ENCODE measurements around the gene GREM2.

The GREM2 gene

DNA sequence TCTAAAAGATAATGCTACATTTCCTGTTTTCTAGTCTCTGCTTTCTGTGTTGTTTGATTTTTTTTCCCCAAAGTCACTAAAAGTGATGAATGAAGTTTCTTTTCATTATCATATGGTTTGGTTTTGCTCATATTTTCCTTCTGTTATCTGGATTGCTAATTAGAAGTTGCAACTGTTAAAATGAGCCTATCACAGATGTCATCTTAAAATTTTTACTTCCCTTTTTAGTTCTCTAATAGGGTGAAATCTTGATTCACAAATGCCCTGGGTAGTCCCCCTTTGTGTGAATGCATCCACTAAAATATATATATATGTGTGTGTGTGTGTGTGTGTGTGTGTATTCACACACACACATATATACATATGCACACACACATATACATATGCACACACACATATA, 144.1 kb downstream of the GREM2 start:
- Histone ChIP-seq H3K4me1 (ENCODE audit: control insufficient read depth, insufficient read depth, low read length) (peaks cover 24% of the 10 kb centered on the region), H3K9me3 (replicated peaks; ENCODE audit: low read length) (no peaks in the 10 kb centered on the region), H3K4me3 (ENCODE audit: low read length) (no peak overlapping the region), H3K36me3 (ENCODE audit: insufficient read depth, low read length) (no peaks in the 10 kb centered on the region), H3K9ac (ENCODE audit: low read depth, low read length) (no peak overlapping the region), H3K27me3 (ENCODE audit: control insufficient read depth, insufficient read depth, low read length) (no peaks in the 10 kb centered on the region), H3K4me2 (ENCODE audit: low read length) (no peak overlapping the region)

- H3K4me3 ChIP-seq (ENCODE audit: low read length): no peak overlapping the region
- H3K4me1 ChIP-seq (ENCODE audit: control insufficient read depth, insufficient read depth, low read length): peaks cover 28% of the 10 kb centered on the region
- no peak overlapping the region for H3K4me2 ChIP-seq (ENCODE audit: low read length)
- no peaks in the 10 kb centered on the region for H3K27me3 ChIP-seq (ENCODE audit: control insufficient read depth, insufficient read depth, low read length)
- no peaks in the 10 kb centered on the region for H3K36me3 ChIP-seq (ENCODE audit: insufficient read depth, low read length)
- H3K9ac ChIP-seq (ENCODE audit: low read depth, low read length): no peak overlapping the region
- no peaks in the 10 kb centered on the region for H3K9me3 ChIP-seq (replicated peaks; ENCODE audit: low read length)
Observed at GRCh38 chr1:240466509-240466908, 145.4 kb downstream of the GREM2 start.

- H3K4me1 ChIP-seq (ENCODE audit: control insufficient read depth, insufficient read depth, low read length): peaks cover 28% of the 10 kb centered on the region
- no peak overlapping the region for H3K9ac ChIP-seq (ENCODE audit: low read depth, low read length)
- H3K9me3 ChIP-seq (replicated peaks; ENCODE audit: low read length): no peaks in the 10 kb centered on the region
- H3K36me3 ChIP-seq (ENCODE audit: insufficient read depth, low read length): no peaks in the 10 kb centered on the region
- no peak overlapping the region for H3K4me3 ChIP-seq (ENCODE audit: low read length)
- peak overlapping the region; percentile 46 for H3K4me2 ChIP-seq (ENCODE audit: low read length)
- H3K27me3 ChIP-seq (ENCODE audit: control insufficient read depth, insufficient read depth, low read length): no peaks in the 10 kb centered on the region
Observed at GRCh38 chr1:240465531-240465940, 146.4 kb downstream of the GREM2 start.

- Histone ChIP-seq H3K4me1 (ENCODE audit: control insufficient read depth, insufficient read depth, low read length) (peaks cover 30% of the 10 kb centered on the region), H3K36me3 (ENCODE audit: insufficient read depth, low read length) (no peaks in the 10 kb centered on the region), H3K9ac (ENCODE audit: low read depth, low read length) (no peak overlapping the region), H3K4me3 (ENCODE audit: low read length) (no peak overlapping the region), H3K27me3 (ENCODE audit: control insufficient read depth, insufficient read depth, low read length) (no peaks in the 10 kb centered on the region), H3K9me3 (replicated peaks; ENCODE audit: low read length) (no peaks in the 10 kb centered on the region), H3K4me2 (ENCODE audit: low read length) (no peak overlapping the region)
Observed at GRCh38 chr1:240464099-240464498, 147.9 kb downstream of the GREM2 start.

DNA sequence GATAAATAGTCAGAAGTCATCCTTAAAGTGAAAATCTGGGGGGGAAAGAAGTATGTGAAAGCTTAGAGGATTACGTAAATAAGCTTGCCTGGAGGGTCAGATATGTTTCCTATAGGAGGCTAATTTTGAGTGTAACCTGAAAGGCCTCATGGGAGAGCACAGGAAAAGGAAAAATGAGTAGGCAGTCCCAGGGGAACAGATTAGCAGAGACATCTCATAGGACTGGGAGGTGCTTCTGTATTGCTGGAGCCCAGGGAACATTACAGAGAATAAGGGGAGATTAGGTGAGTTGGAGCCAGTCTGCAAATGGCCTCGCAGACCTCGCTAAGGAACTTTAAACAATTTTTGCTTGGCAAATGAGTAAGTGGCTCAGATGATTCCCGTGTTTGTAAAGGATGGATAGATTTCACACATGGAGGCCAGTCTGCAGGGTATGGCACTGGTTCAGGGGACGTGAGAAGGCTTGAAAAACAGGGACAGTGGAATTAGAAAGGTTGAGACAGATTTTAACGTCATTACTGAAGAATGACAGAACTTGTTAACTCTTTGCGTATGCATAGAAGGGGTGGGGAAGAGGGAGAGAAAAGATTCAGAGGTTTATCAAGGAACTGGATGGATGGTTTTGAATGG, 149.1 kb downstream of the GREM2 start:
- Histone ChIP-seq H3K9me3 (replicated peaks; ENCODE audit: low read length) (no peaks in the 10 kb centered on the region), H3K4me1 (ENCODE audit: control insufficient read depth, insufficient read depth, low read length) (peaks cover 31% of the 10 kb centered on the region), H3K27me3 (ENCODE audit: control insufficient read depth, insufficient read depth, low read length) (no peaks in the 10 kb centered on the region), H3K4me2 (ENCODE audit: low read length) (no peak overlapping the region), H3K9ac (ENCODE audit: low read depth, low read length) (no peak overlapping the region), H3K36me3 (ENCODE audit: insufficient read depth, low read length) (no peaks in the 10 kb centered on the region), H3K4me3 (ENCODE audit: low read length) (no peak overlapping the region)

- peaks cover 31% of the 10 kb centered on the region for H3K4me1 ChIP-seq (ENCODE audit: control insufficient read depth, insufficient read depth, low read length)
- no peaks in the 10 kb centered on the region for H3K27me3 ChIP-seq (ENCODE audit: control insufficient read depth, insufficient read depth, low read length)
- H3K36me3 ChIP-seq (ENCODE audit: insufficient read depth, low read length): no peaks in the 10 kb centered on the region
- H3K4me2 ChIP-seq (ENCODE audit: low read length): no peak overlapping the region
- H3K4me3 ChIP-seq (ENCODE audit: low read length): no peak overlapping the region
- no peaks in the 10 kb centered on the region for H3K9me3 ChIP-seq (replicated peaks; ENCODE audit: low read length)
- no peak overlapping the region for H3K9ac ChIP-seq (ENCODE audit: low read depth, low read length)
Observed at GRCh38 chr1:240462277-240462676, 149.7 kb downstream of the GREM2 start.

DNA sequence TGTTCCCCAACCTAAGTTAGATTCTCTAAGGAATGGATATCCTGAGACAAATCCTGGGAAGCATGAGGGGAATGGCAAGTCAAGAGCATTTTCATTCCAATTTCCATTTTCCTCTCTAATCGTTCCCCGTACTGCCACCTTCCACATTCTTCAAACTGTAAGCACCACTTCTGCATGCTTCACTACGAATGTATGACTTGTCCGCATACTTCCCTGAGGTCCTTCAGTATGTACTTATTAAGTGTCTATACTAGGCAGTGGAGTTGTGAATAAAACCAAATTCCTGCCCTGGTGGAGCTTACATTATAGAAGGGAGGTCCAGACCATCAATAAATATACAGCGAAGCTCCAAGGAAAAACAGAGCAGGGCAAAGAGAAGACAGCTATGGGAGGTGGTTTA, 154.8 kb downstream of the GREM2 start:
- H3K9ac ChIP-seq (ENCODE audit: low read depth, low read length): no peak overlapping the region
- H3K4me3 ChIP-seq (ENCODE audit: low read length): no peak overlapping the region
- no peaks in the 10 kb centered on the region for H3K36me3 ChIP-seq (ENCODE audit: insufficient read depth, low read length)
- no peaks in the 10 kb centered on the region for H3K9me3 ChIP-seq (replicated peaks; ENCODE audit: low read length)
- H3K27me3 ChIP-seq (ENCODE audit: control insufficient read depth, insufficient read depth, low read length): no peaks in the 10 kb centered on the region
- H3K4me1 ChIP-seq (ENCODE audit: control insufficient read depth, insufficient read depth, low read length): peaks cover 3% of the 10 kb centered on the region
- no peak overlapping the region for H3K4me2 ChIP-seq (ENCODE audit: low read length)

DNA sequence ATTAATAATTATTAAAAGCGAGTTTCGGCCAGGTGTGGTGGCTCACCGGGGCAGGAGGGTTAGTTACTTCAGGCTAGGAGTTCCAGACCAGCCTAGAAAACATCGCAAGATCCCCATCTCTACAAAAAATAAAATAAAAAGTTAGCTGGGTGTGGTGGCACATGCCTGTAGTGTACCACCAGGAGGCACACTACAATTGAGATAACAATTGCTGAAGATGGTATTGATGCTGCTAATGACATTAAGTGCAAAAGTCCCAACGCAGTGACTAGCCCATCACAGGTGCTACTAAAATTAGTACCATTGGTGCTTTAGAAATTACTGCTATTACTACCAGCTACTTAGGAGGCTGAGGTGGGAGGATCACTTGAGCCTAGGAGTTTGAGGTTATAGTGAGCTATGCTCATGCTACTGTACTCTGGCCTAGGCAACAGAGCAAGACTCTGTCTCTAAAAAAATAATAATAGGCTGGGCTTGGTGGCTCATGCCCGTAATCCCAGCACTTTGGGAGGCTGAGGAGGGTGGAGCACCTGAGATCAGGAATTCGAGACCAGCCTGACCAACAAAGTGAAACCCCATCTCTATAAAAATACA, 156.6 kb downstream of the GREM2 start:
- no peak overlapping the region for H3K9ac ChIP-seq (ENCODE audit: low read depth, low read length)
- H3K4me1 ChIP-seq (ENCODE audit: control insufficient read depth, insufficient read depth, low read length): peaks cover 3% of the 10 kb centered on the region
- no peaks in the 10 kb centered on the region for H3K9me3 ChIP-seq (replicated peaks; ENCODE audit: low read length)
- H3K36me3 ChIP-seq (ENCODE audit: insufficient read depth, low read length): peaks cover 3% of the 10 kb centered on the region
- H3K4me2 ChIP-seq (ENCODE audit: low read length): no peak overlapping the region
- no peak overlapping the region for H3K4me3 ChIP-seq (ENCODE audit: low read length)
- no peaks in the 10 kb centered on the region for H3K27me3 ChIP-seq (ENCODE audit: control insufficient read depth, insufficient read depth, low read length)

DNA sequence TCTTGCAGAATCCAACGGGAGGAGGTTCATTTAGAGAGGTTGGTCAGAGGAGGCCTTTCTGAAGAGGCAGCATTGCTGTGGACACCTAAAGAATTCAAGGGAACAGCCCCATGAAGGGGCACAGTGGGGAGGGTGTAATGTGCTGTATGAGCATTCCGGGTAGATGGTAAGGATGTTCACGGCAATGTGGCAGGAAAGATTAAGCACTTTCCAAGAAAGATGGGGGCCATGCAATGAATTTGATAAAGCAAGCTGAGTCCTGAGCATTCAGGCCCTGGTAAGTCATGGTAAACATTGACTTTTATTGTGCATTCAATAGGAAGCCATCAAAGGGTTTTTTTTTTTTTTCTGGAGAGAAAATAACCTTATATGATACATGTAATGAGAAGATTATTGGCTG, 166.6 kb downstream of the GREM2 start:
- Histone ChIP-seq H3K4me2 (ENCODE audit: low read length) (no peak overlapping the region), H3K36me3 (ENCODE audit: insufficient read depth, low read length) (no peaks in the 10 kb centered on the region), H3K4me1 (ENCODE audit: control insufficient read depth, insufficient read depth, low read length) (no peaks in the 10 kb centered on the region), H3K9ac (ENCODE audit: low read depth, low read length) (no peak overlapping the region), H3K4me3 (ENCODE audit: low read length) (no peak overlapping the region), H3K27me3 (ENCODE audit: control insufficient read depth, insufficient read depth, low read length) (no peaks in the 10 kb centered on the region), H3K9me3 (replicated peaks; ENCODE audit: low read length) (no peaks in the 10 kb centered on the region)

GRCh38 chr1:240441669-240442068, 170.3 kb downstream of the GREM2 start:
- H3K36me3 ChIP-seq (ENCODE audit: insufficient read depth, low read length): peaks cover 4% of the 10 kb centered on the region
- no peaks in the 10 kb centered on the region for H3K4me1 ChIP-seq (ENCODE audit: control insufficient read depth, insufficient read depth, low read length)
- no peaks in the 10 kb centered on the region for H3K27me3 ChIP-seq (ENCODE audit: control insufficient read depth, insufficient read depth, low read length)
- H3K9me3 ChIP-seq (replicated peaks; ENCODE audit: low read length): no peaks in the 10 kb centered on the region
- H3K9ac ChIP-seq (ENCODE audit: low read depth, low read length): no peak overlapping the region
- H3K4me2 ChIP-seq (ENCODE audit: low read length): no peak overlapping the region
- H3K4me3 ChIP-seq (ENCODE audit: low read length): no peak overlapping the region
